Right ventricle myocardium inferior (tissue), 1 donor: ENCODE measurements around the gene ANKRD52. TPM values are rescaled to one million over a fixed set of nuclear protein-coding genes. Genes with fewer than 3 reads are reported as not detected.
"Not testable (repeated sequence)": the region's sequence is repeated elsewhere in the genome, so short reads cannot be mapped to it uniquely, and the experiment has no call there.

Experiments
- ATAC-seq: fragments of 200-7000 bp; cut with Tn5 transposase; one replicate; pipeline ENCODE4 v1.9.1; 2020; ENCODE audit warnings: mild to moderate bottlenecking, moderate library complexity
- DNase-seq: peaks from one replicate; pipeline ENCODE4 v3.0.0; 2021; ENCODE audit errors: missing footprints
- intact Hi-C: fragments of 100-400 bp; cut with DNase I; formaldehyde crosslinking; loops from one replicate; pipeline ENCODE4 v1.11.0; 2022
- total RNA-seq: library from RNA; stranded (reverse); fragmentation: NEBNext Ultra II Directional; extraction: Animal tissue kit (Norgen Biotek cat#: 25700); gene quantifications from one replicate; pipeline ENCODE4 v1.2.1, GENCODE V29; 2021
- donor health status: DM: no; HTN: yes; CAD: no; lungs with severe emphysema.

Gene ANKRD52
- total RNA-seq, 1 donor from 2014 or later, result 23.9 TPM

GRCh38 chr12:56222531-56222895, 35.7 kb downstream of the ANKRD52 start:
- ATAC-seq (no peak), DNase-seq (no peak)
- intact Hi-C loops, result loop anchor here (5.0 kb wide), 1 partner anchor 35 kb away; the partner anchor contains the start of gene ANKRD52

DNA sequence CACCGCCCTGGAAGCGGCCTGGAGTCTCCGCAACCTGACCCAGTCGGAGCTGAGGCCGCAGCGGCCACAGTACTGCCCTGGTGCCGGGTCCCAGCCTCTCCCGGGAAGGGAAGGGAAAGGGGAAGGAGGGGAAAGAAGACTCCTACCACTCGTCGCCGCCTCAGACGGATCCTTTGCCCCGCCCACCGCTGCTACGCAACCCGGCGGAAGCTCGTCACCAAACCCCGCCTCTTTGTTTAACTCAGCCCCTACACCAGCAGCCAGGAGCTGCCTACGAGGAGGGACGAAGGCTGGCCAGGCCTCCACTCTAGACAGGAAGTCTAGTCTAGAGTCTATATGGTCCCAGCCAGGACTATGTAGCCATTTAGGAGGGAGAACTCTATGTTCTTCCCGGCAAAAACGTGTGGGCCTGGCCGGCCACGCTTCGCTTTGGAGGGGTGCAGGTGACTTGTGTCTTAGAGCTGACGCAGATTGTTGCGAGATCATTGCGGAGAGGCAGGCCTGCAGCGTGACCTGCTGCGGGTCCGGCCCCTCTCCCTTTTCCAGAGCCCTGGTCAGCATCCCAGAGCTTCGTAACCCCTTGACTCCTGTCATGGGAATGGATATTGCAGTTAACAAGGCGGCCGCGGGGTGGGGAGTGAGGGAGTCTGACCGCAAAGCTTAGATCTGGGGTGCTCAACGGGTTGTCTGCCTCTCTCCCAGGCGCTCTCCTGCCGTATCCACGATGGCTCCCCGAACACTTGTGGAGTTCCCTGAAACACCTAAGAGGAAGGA, 36.2 kb downstream of the ANKRD52 start, which contains the start of gene RNF41:
Gene RNF41, minus strand, starts transcription at position 166 of the 774 bp plus-strand sequence. CDS start 7,875 bp downstream, outside the sequence.
- ATAC-seq, result peak; percentile 92
- intact Hi-C loops, result loop anchor here (5.0 kb wide), 1 partner anchor 35 kb away; the partner anchor contains the start of gene ANKRD52
- DNase-seq, result peak; percentile 98

DNA sequence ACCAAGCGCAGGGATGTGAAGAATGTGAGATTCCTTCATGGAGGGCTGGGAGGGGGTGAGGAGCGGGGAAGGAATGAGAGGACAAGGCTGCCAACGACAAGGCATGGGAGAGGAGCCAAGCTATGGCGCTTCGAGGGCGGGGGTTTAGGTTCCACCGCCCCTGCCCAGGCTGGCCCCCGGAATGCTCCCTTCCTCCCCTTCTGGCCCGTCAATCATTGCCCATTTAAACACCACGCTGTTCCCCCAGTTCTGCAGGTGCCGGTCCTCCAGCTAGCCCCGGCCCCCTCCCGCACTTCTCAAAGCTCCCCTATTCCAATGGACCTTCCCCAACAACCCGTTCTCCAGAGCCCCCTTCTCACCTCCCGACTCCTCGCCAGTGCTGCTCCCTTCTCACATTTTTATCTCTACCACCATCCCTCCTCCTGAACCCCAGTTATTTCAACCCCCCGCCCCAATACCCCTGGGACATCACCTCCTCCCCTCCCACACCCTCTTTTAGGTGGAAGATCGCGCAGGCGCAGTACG, 36.9 kb downstream of the ANKRD52 start:
- intact Hi-C loops, result loop anchor here (5.0 kb wide), 1 partner anchor 36 kb away; the partner anchor contains the start of gene ANKRD52
- DNase-seq (no peak), ATAC-seq (peak; percentile 21)

DNA sequence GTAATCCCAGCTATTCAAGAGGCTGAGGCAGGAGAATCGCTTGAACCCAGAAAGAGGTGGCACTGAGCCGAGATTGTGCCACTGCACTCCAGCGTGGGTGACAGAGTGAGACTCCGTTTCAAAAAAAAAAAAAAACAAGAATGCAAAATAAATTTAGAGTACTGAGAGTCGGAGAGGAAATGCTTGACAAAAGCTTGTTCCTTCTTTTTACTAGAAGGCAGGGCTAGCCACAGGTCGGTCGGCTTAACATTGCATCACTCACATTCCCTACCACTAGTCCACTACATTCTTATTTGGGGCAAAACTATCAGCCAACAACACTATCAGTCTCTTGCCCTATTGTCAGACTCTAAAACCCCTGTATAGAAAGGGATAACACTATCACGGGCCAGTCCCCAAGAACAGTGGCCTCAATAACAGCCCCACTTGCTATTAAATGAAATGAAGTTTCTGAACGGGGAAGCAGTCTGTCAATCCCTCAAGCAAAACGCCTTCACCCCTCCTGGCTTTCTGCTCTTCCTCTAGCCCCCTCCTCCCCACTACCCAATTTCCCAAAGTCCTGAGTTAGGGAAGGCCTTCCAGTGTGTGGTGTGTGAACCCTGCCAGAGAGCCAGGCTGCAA, 37.5 kb downstream of the ANKRD52 start:
- no peak for DNase-seq
- intact Hi-C loops, result loop anchor here (5.0 kb wide), 1 partner anchor 37 kb away; the partner anchor contains the start of gene ANKRD52
- ATAC-seq, result no peak

- no peak for DNase-seq
- intact Hi-C loops, result loop anchor here (5.0 kb wide), 1 partner anchor 37 kb away; the partner anchor contains the start of gene ANKRD52
- no peak for ATAC-seq
These were observed 38.3 kb downstream of the ANKRD52 start for GRCh38 chr12:56219840-56220239.

- ATAC-seq (no peak), DNase-seq (no peak)
- intact Hi-C loops, result no loop called here
These were observed 41.7 kb downstream of the ANKRD52 start for GRCh38 chr12:56216461-56216860.

- intact Hi-C loops, result no loop called here
- no peak for DNase-seq
- ATAC-seq, result no peak
These were observed 44.3 kb downstream of the ANKRD52 start for GRCh38 chr12:56213878-56214277.

GRCh38 chr12:56212361-56212760, 45.8 kb downstream of the ANKRD52 start:
- ATAC-seq, result no peak
- intact Hi-C loops, result no loop called here
- DNase-seq, result no peak

- intact Hi-C loops, result no loop called here
- no peak for ATAC-seq
- no peak for DNase-seq
These were observed 50.2 kb downstream of the ANKRD52 start for GRCh38 chr12:56208006-56208405.

GRCh38 chr12:56206452-56207166, 51.6 kb downstream of the ANKRD52 start:
- intact Hi-C loops, result no loop called here
- ATAC-seq, result peak; percentile 56
- DNase-seq, result no peak

- intact Hi-C loops, result no loop called here
- no peak for ATAC-seq
These were observed 52.7 kb downstream of the ANKRD52 start for GRCh38 chr12:56205445-56205844.

GRCh38 chr12:56204275-56204674, 53.9 kb downstream of the ANKRD52 start:
- DNase-seq (no peak), ATAC-seq (no peak)
- intact Hi-C loops, result no loop called here

More at GRCh38 chr12:56205445-56205844, 52.7 kb downstream of the ANKRD52 start:
- no peak for DNase-seq

- intact Hi-C loops, result no loop called here
- ATAC-seq (no peak), DNase-seq (no peak)
These were observed 55.3 kb downstream of the ANKRD52 start for GRCh38 chr12:56202838-56203237.

- intact Hi-C loops, result no loop called here
- ATAC-seq, result no peak
These were observed 55.8 kb downstream of the ANKRD52 start for GRCh38 chr12:56202366-56202765.

DNA sequence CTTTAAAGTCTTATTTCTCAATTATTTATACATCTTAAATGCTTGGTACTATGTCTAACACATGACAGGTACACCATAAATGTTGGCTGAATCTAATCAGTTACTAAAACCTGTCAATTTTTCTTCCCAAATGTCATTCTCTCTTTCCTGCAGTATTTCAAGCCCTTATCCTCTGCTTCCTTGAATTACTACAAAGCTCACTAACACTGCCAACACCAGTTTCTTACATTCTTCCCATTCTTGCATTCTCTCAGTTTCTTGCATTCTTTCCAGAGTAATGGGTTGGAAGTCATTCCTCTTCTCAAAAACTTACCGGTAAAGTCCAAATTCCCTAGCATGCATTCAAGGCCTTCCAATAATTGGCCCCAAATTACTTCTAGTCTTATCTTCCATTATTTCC, 59.3 kb downstream of the ANKRD52 start:
- intact Hi-C loops, result no loop called here
- ATAC-seq, result no peak
- no peak for DNase-seq

More at GRCh38 chr12:56202366-56202765, 55.8 kb downstream of the ANKRD52 start:
- no peak for DNase-seq

- no peak for ATAC-seq
- DNase-seq, result no peak
- intact Hi-C loops, result no loop called here
These were observed 60.1 kb downstream of the ANKRD52 start for GRCh38 chr12:56197921-56198635.

- DNase-seq, ATAC-seq, intact Hi-C loops: not testable (repeated sequence)
These were observed 61.2 kb downstream of the ANKRD52 start for GRCh38 chr12:56196818-56197550.
